Endodermal cell (in vitro differentiated cells): ENCODE measurements around the gene DNAJC9. TPM values are rescaled to one million over a fixed set of nuclear protein-coding genes. Genes with fewer than 3 reads are reported as not detected.

ENCODE experiments used
- DNase-seq: peaks from one replicate; pipeline ENCODE4 v3.0.0-alpha.2; 2017
- H3K27ac ChIP-seq: 2 replicates; pipeline ENCODE4 v1.5.1; 2013; ENCODE audit warnings: mild to moderate bottlenecking, low read depth, low read length, moderate library complexity
- H3K27me3 ChIP-seq: 2 replicates; pipeline ENCODE4 v1.6.1; 2013; ENCODE audit warnings: mild to moderate bottlenecking, low read length, moderate library complexity; ENCODE audit not compliant: insufficient read depth, control insufficient read depth, poor library complexity, severe bottlenecking
- H3K36me3 ChIP-seq: 2 replicates; pipeline ENCODE4 v1.7.0; 2013; ENCODE audit warnings: mild to moderate bottlenecking, low read length, moderate library complexity; ENCODE audit not compliant: control insufficient read depth, insufficient read depth
- H3K4me1 ChIP-seq: one replicate; pipeline ENCODE4 v1.7.0; 2013; ENCODE audit warnings: low read length; ENCODE audit not compliant: control insufficient read depth, insufficient read depth
- H3K4me3 ChIP-seq: 2 replicates; pipeline ENCODE4 v1.5.1; 2013; ENCODE audit warnings: mild to moderate bottlenecking, low read length, moderate library complexity
- H3K9ac ChIP-seq: 2 replicates; pipeline ENCODE4 v1.6.1; 2013; ENCODE audit warnings: mild to moderate bottlenecking, low read length, moderate library complexity; ENCODE audit not compliant: poor library complexity, severe bottlenecking; ENCODE audit errors: extremely low read depth
- H3K9me3 ChIP-seq: 2 replicates; pipeline ENCODE4 v1.6.1; 2013; ENCODE audit warnings: mild to moderate bottlenecking, low read length, moderate library complexity; ENCODE audit not compliant: control insufficient read depth
- H3K27ac Mint-ChIP-seq: 2 replicates; pipeline ENCODE4 v1.8.0; 2020; ENCODE audit warnings: mixed read lengths
- H3K27me3 Mint-ChIP-seq: 2 replicates; pipeline ENCODE4 v1.8.0; 2021; ENCODE audit warnings: mild to moderate bottlenecking, mixed read lengths; ENCODE audit not compliant: insufficient read depth
- H3K36me3 Mint-ChIP-seq: 2 replicates; pipeline ENCODE4 v1.8.0; 2020; ENCODE audit warnings: low read depth, mixed read lengths
- H3K4me1 Mint-ChIP-seq: 2 replicates; pipeline ENCODE4 v1.8.0; 2020; ENCODE audit warnings: mixed read lengths
- H3K4me3 Mint-ChIP-seq: 2 replicates; pipeline ENCODE4 v1.8.0; 2020; ENCODE audit warnings: mild to moderate bottlenecking, moderate library complexity, mixed read lengths
- H3K9me3 Mint-ChIP-seq: 2 replicates; pipeline ENCODE4 v1.8.0; 2020; ENCODE audit warnings: mild to moderate bottlenecking, mixed read lengths
- WGBS, 2 experiments: methylation state at CpG; one replicate each; pipeline versions ENCODE4 v1.1.5 to v1.1.7; 2013; ENCODE audit warnings: missing lambda C conversion rate in 2 of 2, mixed read lengths in 1 of 2; ENCODE audit not compliant: insufficient coverage in 1 of 2, insufficient read length in 1 of 2; 5-methylcytosine and 5-hydroxymethylcytosine counted together
- total RNA-seq, 2 donors: library from RNA; stranded (reverse); fragmentation: NEBNext Ultra II Directional in 1 of 2; extraction: Animal tissue kit (Norgen Biotek cat#: 25700) in 1 of 2; gene quantifications; 2 replicates in 1 of 2; 3 replicates in 1 of 2; pipeline ENCODE4 v1.2.1, GENCODE V29; 2021
- TF ChIP-seq, protein P1 (sequence below): fragments of 200-600 bp; sonication (generic); conservative IDR thresholded peaks from 2 replicates; pipeline ENCODE4 v1.5.0; 2021; ENCODE audit warnings: antibody characterized with exemption, mild to moderate bottlenecking

DNAJC9 gene
- total RNA-seq, 2 donors from 2014 or later: 33.3 to 37.1 TPM

DNA sequence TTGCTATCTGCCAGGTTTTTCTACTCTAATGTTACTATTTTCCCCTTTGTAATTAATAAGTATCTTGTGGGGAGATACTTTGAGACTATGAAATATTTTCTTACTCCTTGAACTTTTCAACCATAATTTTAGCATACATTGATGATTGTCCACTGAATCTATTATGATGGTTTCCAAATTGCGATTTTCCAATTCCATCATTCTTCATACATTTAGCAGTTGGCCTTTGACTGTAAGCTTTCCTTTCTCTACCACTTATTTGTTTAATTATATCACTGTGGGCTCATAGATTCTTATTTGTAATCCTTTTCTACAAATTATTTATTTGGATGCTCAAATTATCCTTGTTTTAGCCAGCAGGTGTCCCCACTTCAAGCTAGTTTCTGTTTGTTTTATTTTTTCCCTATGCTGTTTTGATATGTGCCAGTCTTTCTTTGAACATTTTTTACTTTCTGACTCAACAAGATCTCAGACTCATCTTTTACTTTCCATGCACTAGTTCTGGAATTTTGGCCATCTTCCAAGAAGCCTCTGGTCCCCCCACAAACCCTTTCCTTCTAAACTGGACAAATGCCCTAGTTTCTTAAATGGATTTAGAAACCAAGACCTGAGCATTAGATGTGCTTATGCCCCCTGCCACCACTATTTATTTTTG lies 16.8 kb upstream of the DNAJC9 start:
- Mint-ChIP-seq H3K9me3 (peaks cover 22% of the 10 kb centered on the region), H3K36me3 (no peaks in the 10 kb centered on the region), H3K4me1 (peaks cover 1% of the 10 kb centered on the region), H3K27ac (no peak overlapping the region), H3K4me3 (no peak overlapping the region), H3K27me3 (no peaks in the 10 kb centered on the region)
- no peak overlapping the region for H3K27ac ChIP-seq
- no peaks in the 10 kb centered on the region for H3K36me3 ChIP-seq
- no peaks in the 10 kb centered on the region for H3K4me1 ChIP-seq
- H3K4me3 ChIP-seq: no peak overlapping the region
- H3K27me3 ChIP-seq: no peaks in the 10 kb centered on the region
- WGBS, 2 experiments: 60 to 67% methylated on average over 1 of the region's 1 CpG
- no peak overlapping the region for H3K9ac ChIP-seq
- TF ChIP-seq, protein P1, sequence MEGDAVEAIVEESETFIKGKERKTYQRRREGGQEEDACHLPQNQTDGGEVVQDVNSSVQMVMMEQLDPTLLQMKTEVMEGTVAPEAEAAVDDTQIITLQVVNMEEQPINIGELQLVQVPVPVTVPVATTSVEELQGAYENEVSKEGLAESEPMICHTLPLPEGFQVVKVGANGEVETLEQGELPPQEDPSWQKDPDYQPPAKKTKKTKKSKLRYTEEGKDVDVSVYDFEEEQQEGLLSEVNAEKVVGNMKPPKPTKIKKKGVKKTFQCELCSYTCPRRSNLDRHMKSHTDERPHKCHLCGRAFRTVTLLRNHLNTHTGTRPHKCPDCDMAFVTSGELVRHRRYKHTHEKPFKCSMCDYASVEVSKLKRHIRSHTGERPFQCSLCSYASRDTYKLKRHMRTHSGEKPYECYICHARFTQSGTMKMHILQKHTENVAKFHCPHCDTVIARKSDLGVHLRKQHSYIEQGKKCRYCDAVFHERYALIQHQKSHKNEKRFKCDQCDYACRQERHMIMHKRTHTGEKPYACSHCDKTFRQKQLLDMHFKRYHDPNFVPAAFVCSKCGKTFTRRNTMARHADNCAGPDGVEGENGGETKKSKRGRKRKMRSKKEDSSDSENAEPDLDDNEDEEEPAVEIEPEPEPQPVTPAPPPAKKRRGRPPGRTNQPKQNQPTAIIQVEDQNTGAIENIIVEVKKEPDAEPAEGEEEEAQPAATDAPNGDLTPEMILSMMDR: peak; percentile 75
- peaks cover 24% of the 10 kb centered on the region for H3K9me3 ChIP-seq
- DNase-seq: no peak

DNA sequence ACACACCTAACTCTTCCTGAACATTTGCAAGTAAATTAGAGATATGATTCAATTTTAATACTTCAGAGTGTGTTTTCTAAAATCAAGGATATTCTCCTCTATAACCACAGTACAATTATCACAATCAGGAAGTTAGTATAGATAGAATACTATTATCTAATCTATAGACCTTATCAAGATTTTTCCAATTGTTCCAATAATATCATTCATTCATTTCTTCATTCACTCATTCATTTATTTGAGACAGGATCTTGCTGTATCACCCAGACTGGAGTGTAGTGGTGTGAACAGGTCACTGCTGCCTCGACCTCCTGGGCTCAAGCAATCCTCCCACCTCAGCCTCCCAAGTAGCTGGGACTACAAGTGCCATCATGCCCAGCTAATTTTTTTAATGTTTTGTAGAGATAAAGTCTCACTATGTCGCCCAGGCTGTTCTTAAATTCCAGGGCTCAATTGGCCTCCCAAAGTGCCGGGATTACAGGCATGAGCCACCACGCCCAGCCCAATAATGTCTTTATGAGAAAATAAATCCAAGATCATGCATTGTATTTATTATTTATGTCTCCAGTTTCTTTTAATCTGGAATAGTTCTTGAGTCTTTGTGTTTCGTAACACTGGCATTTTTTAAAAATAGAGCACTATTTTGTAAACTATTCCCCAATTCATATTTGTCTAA lies 16.0 kb upstream of the DNAJC9 start:
- DNase-seq: no peak
- no peaks in the 10 kb centered on the region for H3K27me3 ChIP-seq
- 73 to 80% methylated on average over 2 to 5 of the region's 5 CpGs for WGBS, 2 experiments
- H3K36me3 ChIP-seq: no peaks in the 10 kb centered on the region
- H3K4me3 ChIP-seq: no peak overlapping the region
- H3K36me3 Mint-ChIP-seq: no peaks in the 10 kb centered on the region
- H3K27ac Mint-ChIP-seq: no peak overlapping the region
- peaks cover 30% of the 10 kb centered on the region for H3K9me3 Mint-ChIP-seq
- no peak overlapping the region for H3K9ac ChIP-seq
- H3K4me1 Mint-ChIP-seq: peaks cover 1% of the 10 kb centered on the region
- H3K27ac ChIP-seq: no peak overlapping the region
- TF ChIP-seq, protein P1: no peak
- peaks cover 29% of the 10 kb centered on the region for H3K9me3 ChIP-seq
- H3K4me3 Mint-ChIP-seq: no peak overlapping the region
- H3K4me1 ChIP-seq: no peaks in the 10 kb centered on the region
- no peaks in the 10 kb centered on the region for H3K27me3 Mint-ChIP-seq

DNA sequence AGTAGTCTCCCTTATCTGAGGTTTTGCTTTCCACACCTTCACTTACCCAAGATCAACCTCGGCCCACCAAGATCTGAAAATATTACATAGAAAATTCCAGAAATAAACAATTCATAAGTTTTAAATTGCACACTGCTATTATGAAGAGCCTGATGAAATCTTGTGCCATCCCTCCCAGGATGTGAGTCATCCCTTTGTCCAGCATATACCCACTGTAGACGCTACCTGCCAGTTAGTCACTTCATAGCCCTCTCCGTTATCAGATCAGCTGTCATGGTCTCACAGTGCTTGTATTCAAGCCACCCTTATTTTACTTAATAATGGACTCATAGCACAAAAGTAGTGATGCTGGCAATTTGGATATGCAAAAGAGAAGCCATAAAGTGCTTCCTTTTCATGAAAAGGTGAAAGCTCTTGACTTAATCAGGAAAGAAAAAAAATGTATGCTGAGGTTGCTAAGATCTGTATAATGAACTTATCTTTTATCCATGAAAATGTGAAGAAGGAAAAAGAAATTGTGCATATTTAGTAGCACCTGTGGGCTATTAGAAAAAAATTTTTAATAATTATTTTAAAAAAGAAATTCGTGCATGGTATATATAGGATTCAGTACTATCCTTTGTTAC lies 15.2 kb upstream of the DNAJC9 start:
- H3K36me3 ChIP-seq: no peaks in the 10 kb centered on the region
- Mint-ChIP-seq H3K4me1 (peaks cover 1% of the 10 kb centered on the region), H3K4me3 (no peak overlapping the region), H3K27ac (no peak overlapping the region), H3K27me3 (no peaks in the 10 kb centered on the region), H3K36me3 (no peaks in the 10 kb centered on the region), H3K9me3 (peaks cover 38% of the 10 kb centered on the region)
- no peaks in the 10 kb centered on the region for H3K27me3 ChIP-seq
- TF ChIP-seq, protein P1: no peak
- DNase-seq: no peak
- H3K9me3 ChIP-seq: peaks cover 36% of the 10 kb centered on the region
- H3K27ac ChIP-seq: no peak overlapping the region
- no peak overlapping the region for H3K9ac ChIP-seq
- WGBS, 2 experiments: 81 to 83% methylated on average over 3 to 4 of the region's 4 CpGs
- no peaks in the 10 kb centered on the region for H3K4me1 ChIP-seq
- H3K4me3 ChIP-seq: no peak overlapping the region
